Lung (tissue), 12 donors: ENCODE results near the gene POLL. TPM values are rescaled to one million over a fixed set of nuclear protein-coding genes. Genes with fewer than 3 reads are reported as not detected.

Experiments used
- ATAC-seq: fragments of 200-7000 bp; cut with Tn5 transposase; one replicate; pipeline ENCODE4 v1.9.1; 2020; ENCODE audit warnings: moderate number of reproducible peaks; ENCODE audit not compliant: insufficient read depth, low FRiP score
- DNase-seq, 3 donors: peaks; one replicate each; pipeline ENCODE4 v3.0.0-alpha.2; 2013 to 2017
- H3K27ac ChIP-seq, 2 donors: one replicate each; pipeline ENCODE4 v1.5.1; 2013; ENCODE audit warnings: mild to moderate bottlenecking in 2 of 2, moderate library complexity in 2 of 2, control low read depth in 1 of 2, inconsistent platforms in 1 of 2, low read depth in 1 of 2, low read length in 1 of 2
- H3K27me3 ChIP-seq, 3 donors: one replicate each; pipeline ENCODE4 v1.5.1; 2013; ENCODE audit warnings: low read length in 2 of 3; ENCODE audit not compliant: control insufficient read depth in 3 of 3, insufficient read depth in 3 of 3
- H3K36me3 ChIP-seq, 4 donors: one replicate each; pipeline ENCODE4 v1.5.1; 2013; ENCODE audit warnings: low read length in 4 of 4, mild to moderate bottlenecking in 1 of 4, moderate library complexity in 1 of 4; ENCODE audit not compliant: control insufficient read depth in 4 of 4, insufficient read depth in 4 of 4
- H3K4me1 ChIP-seq, 5 donors: one replicate each; pipeline ENCODE4 v1.5.1; 2013; ENCODE audit warnings: low read length in 5 of 5, mild to moderate bottlenecking in 2 of 5, moderate library complexity in 1 of 5; ENCODE audit not compliant: control insufficient read depth in 5 of 5, insufficient read depth in 5 of 5
- H3K4me3 ChIP-seq: one replicate; pipeline ENCODE4 v1.5.1; 2013; ENCODE audit warnings: mild to moderate bottlenecking, control low read depth, moderate library complexity
- H3K9ac ChIP-seq, 2 donors: one replicate each; pipeline ENCODE4 v1.5.1; 2013; ENCODE audit warnings: low read length in 2 of 2, control low read depth in 1 of 2; ENCODE audit not compliant: insufficient read depth in 1 of 2
- H3K9me3 ChIP-seq, 4 donors: one replicate each; pipeline ENCODE4 v1.5.1; 2013; ENCODE audit warnings: low read length in 3 of 4, mild to moderate bottlenecking in 1 of 4, moderate library complexity in 1 of 4; ENCODE audit not compliant: control insufficient read depth in 4 of 4, insufficient read depth in 3 of 4
- WGBS, 2 donors: extraction: QIAGEN DNeasy Blood & Tissue Kit; methylation state at CpG; one replicate each; pipeline ENCODE4 v1.1.7; 2013; 5-methylcytosine and 5-hydroxymethylcytosine counted together
- polyA plus RNA-seq, 2 donors: library from polyadenylated mRNA; stranded (reverse); fragments of 200-250 nt; gene quantifications; one replicate each; pipeline ENCODE4 v1.2.1, GENCODE V29; 2013
- total RNA-seq, 2 donors: library from RNA; depleted of rRNA in 1 of 2; stranded (reverse); fragments of >200 nt in 1 of 2; gene quantifications; one replicate each; pipeline ENCODE4 v1.2.1, GENCODE V29; 2014 to 2021
- TF ChIP-seq, protein P1 (sequence below): IDR thresholded peaks from 2 replicates; pipeline ENCODE4 v1.5.1; 2012; ENCODE audit warnings: mild to moderate bottlenecking; ENCODE audit errors: control extremely low read depth, extremely low read depth
- donor health status: control.
- donor health status: control.
- donor health status: Bipolar disorder and iron deficiency.
- donor health status: healthy.
- donor health status: DM: yes; HTN: yes; CAD: no.

POLL gene
- total and polyA plus RNA-seq, 4 donors: 16.6 to 26.9 (median 25.0) TPM

DNA sequence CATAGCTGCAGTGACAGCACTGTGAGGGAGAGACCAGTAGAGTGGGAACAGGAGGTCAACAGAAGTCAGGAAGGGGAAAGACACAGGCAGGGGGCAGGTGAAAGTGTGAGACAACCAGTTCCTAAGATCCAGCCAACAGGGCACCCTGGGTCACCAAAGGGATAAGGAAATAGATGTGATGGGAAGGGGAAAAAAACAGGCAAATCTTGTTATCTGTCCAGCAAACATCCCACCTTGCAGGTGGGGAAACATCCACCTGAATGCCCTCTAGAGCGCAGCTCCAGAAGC is 42.5 kb upstream of the POLL start:
- ATAC-seq (no peak), DNase-seq (no peak)
- Histone ChIP-seq H3K27ac (no peak overlapping the region), H3K9me3 (no peaks in the 10 kb centered on the region), H3K9ac (no peak overlapping the region), H3K4me3 (no peak overlapping the region), H3K4me1 (peaks cover 0 to 6% (median 0%) of the 10 kb centered on the region in 5 donors), H3K36me3 (peaks cover 0 to 18% (median 7%) of the 10 kb centered on the region in 4 donors), H3K27me3 (no peaks in the 10 kb centered on the region)
- 98 to 100% methylated on average over 1 of the region's 1 CpG for WGBS, 2 donors
- TF ChIP-seq, protein P1, sequence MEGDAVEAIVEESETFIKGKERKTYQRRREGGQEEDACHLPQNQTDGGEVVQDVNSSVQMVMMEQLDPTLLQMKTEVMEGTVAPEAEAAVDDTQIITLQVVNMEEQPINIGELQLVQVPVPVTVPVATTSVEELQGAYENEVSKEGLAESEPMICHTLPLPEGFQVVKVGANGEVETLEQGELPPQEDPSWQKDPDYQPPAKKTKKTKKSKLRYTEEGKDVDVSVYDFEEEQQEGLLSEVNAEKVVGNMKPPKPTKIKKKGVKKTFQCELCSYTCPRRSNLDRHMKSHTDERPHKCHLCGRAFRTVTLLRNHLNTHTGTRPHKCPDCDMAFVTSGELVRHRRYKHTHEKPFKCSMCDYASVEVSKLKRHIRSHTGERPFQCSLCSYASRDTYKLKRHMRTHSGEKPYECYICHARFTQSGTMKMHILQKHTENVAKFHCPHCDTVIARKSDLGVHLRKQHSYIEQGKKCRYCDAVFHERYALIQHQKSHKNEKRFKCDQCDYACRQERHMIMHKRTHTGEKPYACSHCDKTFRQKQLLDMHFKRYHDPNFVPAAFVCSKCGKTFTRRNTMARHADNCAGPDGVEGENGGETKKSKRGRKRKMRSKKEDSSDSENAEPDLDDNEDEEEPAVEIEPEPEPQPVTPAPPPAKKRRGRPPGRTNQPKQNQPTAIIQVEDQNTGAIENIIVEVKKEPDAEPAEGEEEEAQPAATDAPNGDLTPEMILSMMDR: no peak

DNA sequence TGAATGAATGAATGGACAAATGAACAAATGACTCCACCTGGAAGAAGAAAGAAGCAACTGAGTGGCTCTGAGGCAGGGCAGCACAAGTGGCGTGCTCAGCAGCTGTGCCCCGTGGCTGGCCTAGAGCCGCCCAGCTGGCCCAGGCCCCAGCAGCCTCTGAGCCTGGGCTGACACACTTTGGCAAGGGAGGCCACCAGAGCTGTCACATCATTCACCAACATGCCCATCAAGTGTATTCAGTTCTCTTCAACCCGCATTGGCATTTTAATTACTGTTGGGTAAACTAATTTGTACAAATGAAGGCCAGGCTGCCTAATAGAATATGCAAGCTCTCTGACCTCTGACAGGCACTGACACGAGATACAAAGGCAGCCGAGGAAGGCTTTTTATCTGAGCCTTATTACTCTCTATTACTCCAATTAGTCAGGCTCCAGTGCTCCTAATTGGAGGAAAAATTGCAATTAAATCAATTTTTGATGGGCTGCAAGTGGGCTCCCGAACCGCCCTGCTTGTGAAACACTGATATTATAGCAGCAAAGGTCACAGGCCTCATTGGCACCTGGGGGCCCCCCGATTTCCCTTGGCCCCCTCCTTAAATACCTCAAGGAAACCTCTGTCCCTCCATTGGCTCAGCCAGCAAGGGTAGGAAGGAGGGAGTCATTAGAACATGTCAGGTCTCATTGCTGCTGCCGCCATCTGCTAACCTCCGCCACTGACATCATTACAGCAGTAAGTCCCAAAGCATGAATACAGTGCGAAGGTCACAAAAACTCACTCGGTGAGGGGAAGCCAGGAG is 42.0 kb upstream of the POLL start:
- H3K27me3 ChIP-seq: no peaks in the 10 kb centered on the region
- DNase-seq (no peak), ATAC-seq (no peak)
- WGBS, 2 donors: 95 to 96% methylated on average over 13 of the region's 13 CpGs
- TF ChIP-seq, protein P1: no peak
- H3K36me3 ChIP-seq: peaks cover 0 to 21% (median 7%) of the 10 kb centered on the region in 4 donors
- H3K9ac ChIP-seq: no peak overlapping the region
- H3K9me3 ChIP-seq: no peaks in the 10 kb centered on the region
- H3K27ac ChIP-seq: no peak overlapping the region
- peaks cover 0 to 6% (median 0%) of the 10 kb centered on the region in 5 donors for H3K4me1 ChIP-seq
- no peak overlapping the region for H3K4me3 ChIP-seq

DNA sequence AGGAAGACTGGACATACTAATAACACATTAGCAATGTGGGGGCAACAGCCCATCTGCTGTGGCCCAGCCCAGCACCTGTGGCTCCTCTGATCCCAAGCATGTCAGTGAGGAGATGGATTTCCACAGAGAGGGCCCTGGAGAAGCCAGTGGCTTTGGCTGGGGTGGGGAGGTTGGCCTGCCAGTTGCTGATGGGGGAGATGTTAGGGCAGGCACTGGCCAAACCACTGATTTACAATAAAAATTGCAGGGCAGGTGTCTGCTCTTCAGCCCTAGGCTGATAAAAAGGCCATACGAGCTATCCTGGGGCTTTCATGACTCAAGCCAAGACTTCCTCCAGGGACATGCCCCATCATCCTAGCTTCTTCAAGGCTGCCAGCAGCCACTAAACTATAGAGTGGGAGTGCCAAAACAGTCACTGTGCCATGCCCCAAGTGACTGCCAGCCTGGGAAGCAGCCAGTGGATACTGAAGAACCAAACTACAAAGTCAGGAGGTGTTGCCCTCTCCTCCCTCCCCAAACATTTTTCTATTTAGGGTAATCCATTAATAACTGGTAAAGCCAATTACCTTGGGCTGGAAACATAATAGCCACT is 37.9 kb upstream of the POLL start:
- Histone ChIP-seq H3K27me3 (no peaks in the 10 kb centered on the region), H3K9ac (no peak overlapping the region), H3K27ac (no peak overlapping the region), H3K9me3 (no peaks in the 10 kb centered on the region), H3K36me3 (peaks cover 0 to 26% (median 11%) of the 10 kb centered on the region in 4 donors), H3K4me1 (peaks cover 0 to 3% (median 0%) of the 10 kb centered on the region in 5 donors), H3K4me3 (no peak overlapping the region)
- TF ChIP-seq, protein P1: no peak
- DNase-seq (no peak), ATAC-seq (no peak)
- WGBS, 2 donors: 67 to 78% methylated on average over 1 of the region's 1 CpG
